Muscle layer of colon (tissue), 2 donors: ENCODE measurements around the gene KLF12.

Experiments
- H3K27ac ChIP-seq: one replicate; pipeline ENCODE4 v1.7.0; 2013; ENCODE audit warnings: low read depth, mild to moderate bottlenecking, low read length, moderate library complexity
- H3K27me3 ChIP-seq, 2 donors: one replicate each; pipeline ENCODE4 v1.7.0; 2013; ENCODE audit warnings: low read length in 2 of 2, mild to moderate bottlenecking in 2 of 2; ENCODE audit not compliant: insufficient read depth in 2 of 2, control insufficient read depth in 1 of 2
- H3K36me3 ChIP-seq: one replicate; pipeline ENCODE4 v1.7.0; 2013; ENCODE audit warnings: mild to moderate bottlenecking, low read length; ENCODE audit not compliant: insufficient read depth
- H3K4me1 ChIP-seq: one replicate; pipeline ENCODE4 v1.7.0; 2013; ENCODE audit warnings: mild to moderate bottlenecking, low read length; ENCODE audit not compliant: insufficient read depth
- H3K4me3 ChIP-seq, 2 donors: one replicate each; pipeline ENCODE4 v1.7.0; 2013; ENCODE audit warnings: low read length in 2 of 2, low read depth in 1 of 2, mild to moderate bottlenecking in 1 of 2, moderate library complexity in 1 of 2
- H3K9ac ChIP-seq: one replicate; pipeline ENCODE4 v1.7.0; 2013; ENCODE audit warnings: low read length
- H3K9me3 ChIP-seq: one replicate; pipeline ENCODE4 v1.7.0; 2013; ENCODE audit warnings: mild to moderate bottlenecking, low read length
- donor health status: abdominal sarcoma.
- donor health status: Adenocarcinoma of cecum.

KLF12 gene

DNA sequence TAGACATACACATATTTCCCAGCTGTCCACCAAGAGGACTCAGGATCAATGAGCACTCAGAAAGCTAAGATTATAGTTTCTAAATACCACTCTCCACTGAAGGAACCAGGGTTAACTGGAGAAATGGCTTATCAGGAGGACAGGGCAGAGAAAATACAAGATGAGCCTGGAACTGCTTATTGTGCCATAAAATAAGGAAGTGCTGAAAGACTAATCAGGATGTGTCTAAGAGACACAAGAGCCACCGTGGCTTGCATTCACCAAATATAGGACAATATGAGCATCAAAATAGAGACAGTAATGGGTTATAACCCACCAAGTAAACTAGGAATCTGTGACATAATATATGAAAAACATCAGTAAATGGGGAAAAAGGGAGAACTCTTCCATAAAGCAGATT lies 32.8 kb downstream of the KLF12 start:
- no peaks in the 10 kb centered on the region for H3K9me3 ChIP-seq
- H3K4me1 ChIP-seq, result peaks cover 17% of the 10 kb centered on the region
- H3K4me3 ChIP-seq, result no peak overlapping the region
- H3K27ac ChIP-seq, result no peak overlapping the region
- no peaks in the 10 kb centered on the region for H3K36me3 ChIP-seq
- no peaks in the 10 kb centered on the region for H3K27me3 ChIP-seq
- H3K9ac ChIP-seq, result no peak overlapping the region

DNA sequence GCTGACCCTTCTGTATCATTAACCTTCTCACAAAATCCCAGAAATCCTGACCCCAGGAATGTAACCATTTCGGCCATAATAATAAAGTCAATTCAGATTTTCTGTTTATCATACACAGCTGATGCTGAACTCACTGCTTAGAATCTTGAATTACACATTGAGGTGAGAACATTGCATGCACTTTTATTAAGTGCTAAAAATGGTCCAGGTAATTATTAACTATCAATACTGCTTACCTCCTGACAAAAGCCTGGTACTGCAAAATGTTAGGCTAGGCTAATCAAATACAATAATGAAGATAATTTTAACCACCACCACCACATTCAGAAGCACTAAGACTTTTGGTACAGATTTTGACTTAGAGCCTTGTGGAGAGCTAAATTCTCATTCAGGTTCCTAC lies 36.1 kb downstream of the KLF12 start:
- Histone ChIP-seq H3K36me3 (no peaks in the 10 kb centered on the region), H3K9me3 (no peaks in the 10 kb centered on the region), H3K4me3 (no peak overlapping the region), H3K27ac (no peak overlapping the region), H3K4me1 (peaks cover 8% of the 10 kb centered on the region), H3K9ac (no peak overlapping the region), H3K27me3 (no peaks in the 10 kb centered on the region)

DNA sequence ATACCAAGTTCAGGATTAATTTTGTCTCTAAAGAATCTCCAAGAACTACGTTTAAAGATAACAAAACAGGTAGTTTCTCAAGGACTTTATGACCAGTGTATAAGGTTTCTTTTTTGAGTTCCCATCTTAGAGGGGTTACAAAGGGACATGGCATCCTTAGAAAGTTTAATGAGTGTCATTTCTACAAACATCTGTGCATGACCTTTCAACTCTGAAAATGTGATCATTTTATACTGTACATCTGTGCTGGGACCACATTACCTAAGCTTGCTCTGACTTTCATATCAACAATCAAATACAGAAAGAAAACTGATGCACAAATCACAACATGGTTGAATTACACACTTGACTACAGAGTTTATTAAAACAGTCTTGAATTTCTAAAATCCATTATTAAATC lies 37.1 kb downstream of the KLF12 start:
- H3K9ac ChIP-seq, result no peak overlapping the region
- no peaks in the 10 kb centered on the region for H3K27me3 ChIP-seq
- H3K9me3 ChIP-seq, result no peaks in the 10 kb centered on the region
- H3K4me1 ChIP-seq, result peaks cover 8% of the 10 kb centered on the region
- no peak overlapping the region for H3K4me3 ChIP-seq
- H3K36me3 ChIP-seq, result no peaks in the 10 kb centered on the region
- no peak overlapping the region for H3K27ac ChIP-seq

DNA sequence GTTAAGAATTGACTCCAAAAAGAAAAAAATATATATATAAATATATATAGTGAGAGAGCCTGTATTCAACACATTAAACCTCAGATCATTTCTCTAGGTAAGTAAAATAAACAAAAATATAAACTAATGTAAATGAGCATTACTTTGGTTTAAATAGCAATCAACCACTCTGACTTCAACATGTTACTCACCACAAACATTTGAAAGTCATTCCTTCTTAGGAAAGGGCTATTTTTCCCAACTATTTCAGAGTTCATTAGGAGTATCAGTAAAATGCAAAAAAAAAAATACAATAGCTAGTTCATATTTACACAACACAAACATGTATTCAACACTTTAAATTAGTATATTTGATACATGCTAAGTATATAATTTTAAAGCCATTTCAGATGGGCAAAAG lies 40.5 kb downstream of the KLF12 start:
- Histone ChIP-seq H3K27me3 (no peaks in the 10 kb centered on the region), H3K4me3 (no peak overlapping the region), H3K27ac (no peak overlapping the region), H3K36me3 (no peaks in the 10 kb centered on the region), H3K9ac (no peak overlapping the region), H3K4me1 (peaks cover 8% of the 10 kb centered on the region), H3K9me3 (no peaks in the 10 kb centered on the region)

DNA sequence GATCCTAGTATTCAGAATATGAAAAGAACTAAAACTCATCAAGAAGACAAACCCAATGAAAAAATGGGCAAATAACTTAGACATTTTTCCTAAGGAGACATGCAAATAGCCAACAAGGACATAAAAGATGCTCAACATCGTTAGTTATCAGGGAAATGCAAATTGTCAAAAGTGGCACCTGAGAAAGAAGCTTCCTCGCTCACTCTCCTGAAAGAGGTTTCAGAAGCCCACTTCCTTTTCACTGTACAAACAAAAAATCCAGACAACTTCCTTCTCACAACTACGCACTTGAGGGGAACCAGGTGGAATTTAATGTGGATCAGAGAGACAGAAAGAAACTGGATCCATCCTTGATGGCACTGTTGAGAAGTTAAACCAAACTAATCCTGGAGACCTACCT lies 41.5 kb downstream of the KLF12 start:
- Histone ChIP-seq H3K27ac (no peak overlapping the region), H3K36me3 (no peaks in the 10 kb centered on the region), H3K4me1 (peaks cover 10% of the 10 kb centered on the region), H3K4me3 (no peak overlapping the region), H3K27me3 (no peaks in the 10 kb centered on the region), H3K9me3 (no peaks in the 10 kb centered on the region), H3K9ac (no peak overlapping the region)

DNA sequence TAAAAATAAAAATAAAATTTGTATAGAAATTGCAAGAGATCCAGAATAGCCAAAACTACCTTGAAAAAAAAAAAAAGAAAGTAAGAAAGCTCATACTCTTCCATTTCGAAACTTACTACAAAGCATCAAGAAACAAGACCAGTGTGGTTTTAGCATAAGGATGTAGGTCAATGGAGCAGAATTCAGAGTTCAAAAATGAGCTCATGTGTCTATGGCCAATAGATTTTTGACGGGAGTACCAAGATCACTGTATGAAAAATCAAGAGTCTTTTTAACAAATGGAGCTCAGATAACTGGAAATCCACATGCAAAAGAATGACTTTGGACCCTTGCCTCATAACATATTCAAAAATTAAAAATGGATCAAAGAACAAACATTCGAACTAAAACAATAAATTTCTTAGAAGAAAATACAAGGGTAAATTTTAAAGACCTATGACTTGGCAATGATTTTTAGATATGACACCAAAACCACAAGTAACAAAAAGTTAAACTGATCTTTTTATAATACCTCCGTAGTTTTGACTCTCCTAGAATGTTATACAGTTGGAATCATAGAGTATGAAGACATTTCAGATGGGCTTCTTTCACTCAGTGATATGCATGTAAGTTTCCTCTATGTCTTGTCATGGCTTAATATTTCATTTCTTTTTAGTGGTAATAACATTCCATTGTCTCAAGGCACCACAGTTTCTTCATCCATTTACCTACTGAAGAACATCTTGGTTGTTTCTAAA lies 43.2 kb downstream of the KLF12 start:
- peaks cover 3% of the 10 kb centered on the region for H3K4me1 ChIP-seq
- H3K36me3 ChIP-seq, result no peaks in the 10 kb centered on the region
- no peaks in the 10 kb centered on the region for H3K9me3 ChIP-seq
- no peak overlapping the region for H3K27ac ChIP-seq
- H3K9ac ChIP-seq, result no peak overlapping the region
- no peak overlapping the region for H3K4me3 ChIP-seq
- no peaks in the 10 kb centered on the region for H3K27me3 ChIP-seq

DNA sequence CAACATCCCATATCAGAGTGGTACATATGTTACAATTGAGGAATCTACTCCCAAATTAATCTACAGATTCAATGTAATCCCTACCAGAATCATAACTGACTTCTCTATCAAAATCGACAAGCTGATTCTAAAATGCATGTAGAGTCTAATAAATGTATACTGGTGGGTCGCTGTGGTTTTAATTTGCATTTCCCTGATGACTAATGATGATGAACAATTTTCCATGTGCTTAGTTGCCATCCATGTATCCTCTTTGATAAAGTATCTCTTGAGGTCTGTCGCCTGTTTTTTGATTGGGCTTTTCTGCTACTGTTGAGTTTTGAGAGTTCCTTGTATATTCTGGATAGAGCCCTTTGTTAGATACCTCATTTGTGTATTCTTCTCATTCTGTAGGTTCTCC lies 43.8 kb downstream of the KLF12 start:
- H3K9ac ChIP-seq, result no peak overlapping the region
- no peak overlapping the region for H3K4me3 ChIP-seq
- no peaks in the 10 kb centered on the region for H3K36me3 ChIP-seq
- H3K9me3 ChIP-seq, result no peaks in the 10 kb centered on the region
- no peak overlapping the region for H3K27ac ChIP-seq
- H3K4me1 ChIP-seq, result peaks cover 3% of the 10 kb centered on the region
- no peaks in the 10 kb centered on the region for H3K27me3 ChIP-seq

DNA sequence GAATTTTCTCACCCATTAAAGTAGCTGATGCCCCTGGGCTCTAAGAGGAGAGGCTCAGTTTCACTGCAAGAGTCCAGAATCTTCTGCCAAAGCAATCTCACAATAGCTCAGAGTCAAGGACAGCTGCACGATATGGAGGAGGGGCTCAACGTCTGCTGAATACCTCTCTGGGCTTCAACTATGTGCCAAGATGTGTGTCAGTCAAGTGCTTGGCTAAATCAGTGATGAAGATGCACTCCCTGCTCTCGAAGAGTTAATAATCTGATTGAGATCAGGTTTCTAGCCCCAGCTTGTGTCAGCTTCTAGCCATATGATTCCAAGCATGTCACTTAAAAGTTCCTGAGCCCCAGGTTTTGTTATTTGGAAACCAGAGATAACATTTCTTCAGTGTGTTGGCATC lies 46.8 kb downstream of the KLF12 start:
- H3K4me3 ChIP-seq, result no peak overlapping the region
- no peak overlapping the region for H3K9ac ChIP-seq
- no peaks in the 10 kb centered on the region for H3K9me3 ChIP-seq
- H3K4me1 ChIP-seq, result peaks cover 6% of the 10 kb centered on the region
- no peaks in the 10 kb centered on the region for H3K36me3 ChIP-seq
- no peaks in the 10 kb centered on the region for H3K27me3 ChIP-seq
- H3K27ac ChIP-seq, result no peak overlapping the region
